Measurements from ENCODE around the gene RNU1-3.
"Not testable (repeated sequence)": the region's sequence is repeated elsewhere in the genome, so short reads cannot be mapped to it uniquely, and the experiment has no call there.

DNA sequence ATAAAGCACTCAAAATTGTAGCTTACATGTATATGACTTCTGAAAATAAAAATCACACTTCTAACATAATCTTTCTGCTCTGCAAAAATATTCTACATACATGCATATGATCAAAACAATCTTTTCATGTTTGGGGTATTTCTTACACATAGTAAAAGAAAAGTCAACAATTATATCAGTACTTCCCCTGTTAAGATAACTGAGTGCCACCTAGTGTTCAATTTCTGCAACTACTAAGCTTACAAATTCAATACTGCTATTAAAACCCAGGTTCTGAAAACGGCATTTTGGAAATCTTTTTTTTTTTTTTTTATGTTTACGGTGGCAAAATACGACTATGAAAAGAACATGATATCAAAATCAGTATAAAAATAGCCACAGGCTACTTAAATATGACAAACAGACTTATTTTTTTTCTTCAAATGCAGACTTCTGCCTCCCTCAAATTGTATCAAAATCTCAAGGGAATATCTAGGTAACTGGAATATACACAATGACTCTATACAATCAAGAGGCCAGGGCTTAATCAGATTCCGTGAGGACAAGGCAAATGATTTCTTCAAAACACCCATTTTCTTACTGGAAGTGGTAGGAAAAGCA is 18.1 kb upstream of the RNU1-3 start:
- TF ChIP-seq, protein P1, sequence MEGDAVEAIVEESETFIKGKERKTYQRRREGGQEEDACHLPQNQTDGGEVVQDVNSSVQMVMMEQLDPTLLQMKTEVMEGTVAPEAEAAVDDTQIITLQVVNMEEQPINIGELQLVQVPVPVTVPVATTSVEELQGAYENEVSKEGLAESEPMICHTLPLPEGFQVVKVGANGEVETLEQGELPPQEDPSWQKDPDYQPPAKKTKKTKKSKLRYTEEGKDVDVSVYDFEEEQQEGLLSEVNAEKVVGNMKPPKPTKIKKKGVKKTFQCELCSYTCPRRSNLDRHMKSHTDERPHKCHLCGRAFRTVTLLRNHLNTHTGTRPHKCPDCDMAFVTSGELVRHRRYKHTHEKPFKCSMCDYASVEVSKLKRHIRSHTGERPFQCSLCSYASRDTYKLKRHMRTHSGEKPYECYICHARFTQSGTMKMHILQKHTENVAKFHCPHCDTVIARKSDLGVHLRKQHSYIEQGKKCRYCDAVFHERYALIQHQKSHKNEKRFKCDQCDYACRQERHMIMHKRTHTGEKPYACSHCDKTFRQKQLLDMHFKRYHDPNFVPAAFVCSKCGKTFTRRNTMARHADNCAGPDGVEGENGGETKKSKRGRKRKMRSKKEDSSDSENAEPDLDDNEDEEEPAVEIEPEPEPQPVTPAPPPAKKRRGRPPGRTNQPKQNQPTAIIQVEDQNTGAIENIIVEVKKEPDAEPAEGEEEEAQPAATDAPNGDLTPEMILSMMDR (IDR thresholded peaks at IDR 0.05; ENCODE audit: control extremely low read depth in 1 of 3, insufficient read depth in 1 of 3, low read depth in 1 of 3, low read length in 3 of 3) = not testable (repeated sequence)
- not testable (repeated sequence) for TF ChIP-seq POLR2A (IDR thresholded peaks at IDR 0.05; ENCODE audit: control extremely low read depth in 1 of 2, low read depth in 2 of 2, low read length in 2 of 2); TAF1 (IDR thresholded peaks at IDR 0.05; ENCODE audit: low read depth, low read length); POLR2AphosphoS5 (IDR thresholded peaks at IDR 0.05; ENCODE audit: low read depth, low read length)

Data from H1 (cell line).